GM12865 (cell line): ENCODE data around the gene SELL.

ENCODE experiments used
- DNase-seq: peaks from one replicate; pipeline ENCODE4 v3.0.0; 2010; ENCODE audit warnings: low read depth
- H3K4me3 ChIP-seq: 2 replicates; pipeline ENCODE4 v1.5.1; 2011; ENCODE audit warnings: mild to moderate bottlenecking, low read depth, low read length, control low read depth
- TF ChIP-seq, protein P1 (sequence below): IDR thresholded peaks from 2 replicates; pipeline ENCODE4 v1.5.1; 2011; ENCODE audit warnings: low read length, control low read depth, low read depth, inconsistent platforms; ENCODE audit not compliant: insufficient read depth; ENCODE audit errors: missing control alignments

Gene SELL

DNA sequence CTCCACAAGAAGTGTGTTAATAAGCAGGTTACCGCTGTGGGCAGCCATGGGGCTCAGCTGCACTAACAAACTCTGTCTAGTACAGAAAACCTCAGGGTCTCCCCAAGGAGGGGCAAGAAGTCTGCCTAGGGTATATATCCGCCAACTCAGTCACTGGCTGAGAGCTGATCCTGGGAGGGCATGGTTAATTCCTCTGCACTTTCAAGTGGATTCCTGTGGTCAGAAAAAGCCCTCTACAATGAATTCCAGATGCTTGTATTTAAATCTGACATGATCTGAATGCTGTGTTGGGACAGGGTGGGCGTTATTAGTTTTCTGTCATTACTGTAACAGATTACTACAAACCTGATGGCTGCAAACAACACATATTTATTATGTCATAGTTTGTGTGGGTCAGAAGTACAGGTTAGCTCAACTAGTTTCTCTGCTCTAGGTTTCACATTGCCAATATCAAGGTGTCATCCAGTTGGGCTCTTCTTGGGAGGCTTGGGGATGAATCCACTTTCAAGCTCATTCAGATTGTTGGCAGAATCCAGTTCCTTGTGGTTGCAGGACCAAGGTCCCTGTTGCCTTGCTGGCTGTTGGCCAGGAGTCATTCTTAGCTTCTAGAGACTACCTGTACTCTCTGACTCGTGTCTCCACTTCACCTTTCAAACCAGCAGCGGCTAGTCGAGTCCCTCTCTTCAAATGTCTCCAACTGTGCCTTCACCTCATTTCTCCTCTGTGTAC is 30.4 kb upstream of the SELL start:
- no peak overlapping the region for H3K4me3 ChIP-seq
- TF ChIP-seq, protein P1, sequence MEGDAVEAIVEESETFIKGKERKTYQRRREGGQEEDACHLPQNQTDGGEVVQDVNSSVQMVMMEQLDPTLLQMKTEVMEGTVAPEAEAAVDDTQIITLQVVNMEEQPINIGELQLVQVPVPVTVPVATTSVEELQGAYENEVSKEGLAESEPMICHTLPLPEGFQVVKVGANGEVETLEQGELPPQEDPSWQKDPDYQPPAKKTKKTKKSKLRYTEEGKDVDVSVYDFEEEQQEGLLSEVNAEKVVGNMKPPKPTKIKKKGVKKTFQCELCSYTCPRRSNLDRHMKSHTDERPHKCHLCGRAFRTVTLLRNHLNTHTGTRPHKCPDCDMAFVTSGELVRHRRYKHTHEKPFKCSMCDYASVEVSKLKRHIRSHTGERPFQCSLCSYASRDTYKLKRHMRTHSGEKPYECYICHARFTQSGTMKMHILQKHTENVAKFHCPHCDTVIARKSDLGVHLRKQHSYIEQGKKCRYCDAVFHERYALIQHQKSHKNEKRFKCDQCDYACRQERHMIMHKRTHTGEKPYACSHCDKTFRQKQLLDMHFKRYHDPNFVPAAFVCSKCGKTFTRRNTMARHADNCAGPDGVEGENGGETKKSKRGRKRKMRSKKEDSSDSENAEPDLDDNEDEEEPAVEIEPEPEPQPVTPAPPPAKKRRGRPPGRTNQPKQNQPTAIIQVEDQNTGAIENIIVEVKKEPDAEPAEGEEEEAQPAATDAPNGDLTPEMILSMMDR = no peak
- no peak for DNase-seq

DNA sequence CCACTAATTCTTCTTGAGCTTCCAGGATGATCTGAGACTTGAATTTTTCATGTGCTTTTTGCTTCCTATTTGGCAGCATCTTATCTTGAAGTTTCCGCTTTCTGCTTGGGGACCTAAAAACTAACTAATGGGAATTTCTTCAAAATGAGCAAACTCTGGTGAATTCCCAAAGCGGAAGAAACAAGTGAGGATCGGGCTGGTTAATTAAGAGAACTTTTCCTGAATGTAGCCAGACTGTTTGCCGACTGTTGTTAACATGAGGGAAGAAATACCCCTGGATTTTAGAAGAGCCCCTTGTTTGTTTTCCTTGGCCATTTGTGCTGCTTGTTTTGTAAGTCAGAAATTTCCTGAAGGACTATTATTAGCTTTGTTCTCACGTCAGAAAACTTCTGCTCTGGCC is 28.6 kb upstream of the SELL start:
- DNase-seq = no peak
- no peak overlapping the region for H3K4me3 ChIP-seq
- TF ChIP-seq, protein P1 = no peak

DNA sequence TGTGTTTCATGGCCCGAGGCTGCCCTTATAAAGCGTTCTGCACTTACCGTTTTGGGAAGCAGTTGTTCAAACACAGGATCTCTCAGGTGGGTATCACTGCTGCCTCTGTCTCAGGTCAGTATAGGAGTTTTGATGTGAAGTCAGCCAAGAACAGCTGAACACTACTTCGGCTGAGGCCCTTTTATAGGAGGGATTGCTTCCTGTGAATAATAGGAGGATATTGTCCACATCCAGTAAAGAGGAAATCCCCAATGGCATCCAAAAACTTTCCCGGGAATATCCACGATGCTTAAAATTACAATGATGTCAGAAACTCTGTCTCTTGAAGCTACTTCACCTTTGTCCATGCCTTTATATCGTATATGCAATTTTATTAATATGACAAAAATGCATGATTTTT is 22.5 kb upstream of the SELL start, which contains the start of gene SELE:
SELE (minus strand) TSS at position 156 of the 400 bp plus-strand sequence. CDS start 467 bp downstream, outside the sequence.
- H3K4me3 ChIP-seq = no peak within 1 kb of the TSS
- TF ChIP-seq, protein P1 = no peak
- no peak for DNase-seq

DNA sequence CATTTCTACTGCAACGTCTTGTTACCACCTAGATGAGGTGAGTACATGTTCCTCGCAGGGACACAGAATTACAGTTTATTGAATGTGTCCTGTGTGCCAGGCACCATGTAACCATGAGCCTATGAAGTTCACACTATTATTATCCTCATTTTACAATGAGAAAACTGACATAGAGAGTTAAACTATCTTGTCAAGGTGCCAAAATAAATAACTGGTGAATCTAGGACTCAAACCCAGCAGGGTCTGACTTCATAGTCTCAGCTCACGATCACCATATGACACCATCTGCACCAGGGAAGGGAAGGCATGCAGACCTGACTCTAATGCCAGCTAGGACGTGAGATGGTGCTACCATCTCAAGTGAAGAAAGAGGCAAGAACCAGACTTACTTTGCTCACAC is 20.0 kb upstream of the SELL start:
- H3K4me3 ChIP-seq = no peak overlapping the region
- DNase-seq = no peak
- TF ChIP-seq, protein P1 = no peak

DNA sequence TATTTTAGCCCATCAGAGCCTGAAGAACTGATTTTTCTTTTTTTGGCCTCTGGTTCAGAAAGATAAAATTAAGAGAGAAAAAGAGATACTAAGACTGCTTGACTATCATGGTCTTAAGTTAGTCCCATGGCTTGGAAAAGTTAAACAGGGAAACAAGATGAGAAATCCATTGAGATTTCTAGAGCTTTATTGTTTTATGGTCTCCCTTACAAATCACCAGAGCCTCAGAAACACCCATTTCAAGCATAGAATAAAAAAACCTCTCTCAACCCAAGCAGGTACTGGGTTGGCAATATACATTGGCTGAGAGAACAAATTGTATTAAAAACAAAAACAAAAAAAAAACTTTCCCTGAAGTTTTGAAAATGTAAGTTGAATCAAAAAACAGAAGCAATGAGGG is 18.6 kb upstream of the SELL start:
- no peak for DNase-seq
- TF ChIP-seq, protein P1 = no peak
- H3K4me3 ChIP-seq = no peak overlapping the region

DNA sequence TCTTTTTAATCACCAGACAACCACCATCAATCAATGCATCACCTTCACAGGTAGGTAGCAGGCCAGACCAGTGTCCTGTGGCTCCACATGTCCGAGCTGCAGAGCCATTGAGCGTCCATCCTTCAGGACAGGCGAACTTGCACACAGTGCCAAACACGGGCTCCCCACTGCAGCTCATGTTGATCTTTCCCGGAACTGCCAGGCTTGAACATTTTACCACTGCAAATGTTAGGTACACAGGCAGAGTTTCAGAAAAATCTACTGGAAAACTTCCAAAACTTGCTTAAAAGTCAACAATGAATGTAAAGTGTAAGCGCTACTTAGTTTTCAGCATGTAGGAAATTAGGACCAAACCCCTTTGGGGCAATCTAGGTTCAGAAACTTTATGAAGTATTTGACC is 15.9 kb upstream of the SELL start:
- H3K4me3 ChIP-seq = no peak overlapping the region
- TF ChIP-seq, protein P1 = no peak
- DNase-seq = no peak

DNA sequence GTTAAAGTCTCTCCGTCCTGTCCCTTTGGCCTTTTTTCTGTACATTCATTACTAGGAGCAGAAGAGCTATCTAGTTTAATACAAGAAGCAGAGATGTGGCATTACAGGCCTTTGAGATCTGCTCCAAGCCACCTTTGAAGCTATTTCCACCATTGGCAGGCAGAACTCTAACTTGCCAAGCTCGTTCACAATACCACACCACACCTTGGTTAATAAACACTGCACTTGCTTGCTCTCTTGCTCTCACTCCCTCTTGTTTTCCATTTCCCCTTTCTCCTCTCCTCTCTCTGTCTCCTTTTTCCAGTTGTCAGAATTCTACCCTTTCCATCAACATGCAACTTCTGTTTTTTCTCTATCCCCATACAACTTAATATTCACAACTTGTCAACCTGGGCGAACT is 15.4 kb upstream of the SELL start:
- DNase-seq = no peak

More for the DNA sequence above, 15.4 kb upstream of the SELL start:
- no peak overlapping the region for H3K4me3 ChIP-seq
- TF ChIP-seq, protein P1 = no peak
